WERI-Rb-1 (cell line): Measurements from ENCODE around the gene PRRC2A.

Source experiments
- DNase-seq: peaks from one replicate; pipeline ENCODE4 v3.0.0-alpha.2; 2020
- H3K27ac ChIP-seq: fragments of 250-450 bp; sonication (Bioruptor Pico); 2 replicates; pipeline ENCODE4 v1.5.1; 2020; ENCODE audit warnings: mild to moderate bottlenecking, moderate library complexity
- H3K27me3 ChIP-seq: fragments of 250-450 bp; sonication (Bioruptor Pico); 2 replicates; pipeline ENCODE4 v1.5.1; 2021; ENCODE audit warnings: mild to moderate bottlenecking, low read depth, moderate library complexity; ENCODE audit not compliant: insufficient read depth, severe bottlenecking
- H3K36me3 ChIP-seq: fragments of 250-450 bp; sonication (Bioruptor Pico); 2 replicates; pipeline ENCODE4 v1.5.1; 2020; ENCODE audit warnings: mild to moderate bottlenecking, moderate library complexity
- H3K4me3 ChIP-seq: 2 replicates; pipeline ENCODE4 v1.5.1; 2011; ENCODE audit warnings: low read depth, mild to moderate bottlenecking, control low read depth, low read length
- H3K9me3 ChIP-seq: fragments of 250-450 bp; sonication (Bioruptor Pico); 2 replicates; pipeline ENCODE4 v1.5.1; 2021; ENCODE audit warnings: mild to moderate bottlenecking, moderate library complexity; ENCODE audit not compliant: severe bottlenecking
- CTCF ChIP-seq: IDR thresholded peaks from 2 replicates; pipeline ENCODE4 v1.5.1; 2011; ENCODE audit warnings: low read depth, mild to moderate bottlenecking, control low read depth, inconsistent platforms, low read length

Gene PRRC2A

GRCh38 chr6:31632279-31632946 lies 11.9 kb downstream of the PRRC2A start:
- TF ChIP-seq CTCF: no peak
- Histone ChIP-seq H3K27me3 (no peaks in the 10 kb centered on the region), H3K27ac (peak overlapping the region; percentile 11), H3K9me3 (no peaks in the 10 kb centered on the region), H3K36me3 (peaks cover 100% of the 10 kb centered on the region), H3K4me3 (no peak overlapping the region)
- DNase-seq: no peak

GRCh38 chr6:31633447-31633846 lies 12.9 kb downstream of the PRRC2A start:
- DNase-seq: no peak
- Histone ChIP-seq H3K36me3 (peaks cover 98% of the 10 kb centered on the region), H3K4me3 (no peak overlapping the region), H3K9me3 (no peaks in the 10 kb centered on the region), H3K27ac (no peak overlapping the region), H3K27me3 (no peaks in the 10 kb centered on the region)
- no peak for TF ChIP-seq CTCF

- no peak for DNase-seq
Observed at GRCh38 chr6:31634131-31634530, 13.6 kb downstream of the PRRC2A start.

GRCh38 chr6:31634969-31635575 lies 14.6 kb downstream of the PRRC2A start:
- no peak for DNase-seq
- H3K4me3 ChIP-seq: no peak overlapping the region
- no peak overlapping the region for H3K27ac ChIP-seq
- no peaks in the 10 kb centered on the region for H3K9me3 ChIP-seq
- H3K27me3 ChIP-seq: no peaks in the 10 kb centered on the region
- peaks cover 98% of the 10 kb centered on the region for H3K36me3 ChIP-seq
- no peak for TF ChIP-seq CTCF

More at GRCh38 chr6:31634131-31634530, 13.6 kb downstream of the PRRC2A start:
- no peak overlapping the region for H3K4me3 ChIP-seq
- TF ChIP-seq CTCF: no peak
- H3K9me3 ChIP-seq: no peaks in the 10 kb centered on the region
- H3K27ac ChIP-seq: no peak overlapping the region
- peaks cover 98% of the 10 kb centered on the region for H3K36me3 ChIP-seq
- H3K27me3 ChIP-seq: no peaks in the 10 kb centered on the region

- Histone ChIP-seq H3K27ac (no peak overlapping the region; the same call in 1 of the 2 replicates), H3K4me3 (no peak overlapping the region), H3K9me3 (no peaks in the 10 kb centered on the region), H3K27me3 (no peaks in the 10 kb centered on the region), H3K36me3 (peaks cover 98% of the 10 kb centered on the region)
- TF ChIP-seq CTCF: no peak
- no peak for DNase-seq
Observed at GRCh38 chr6:31636698-31637596, 16.4 kb downstream of the PRRC2A start.
